ENCODE data around the gene ZNF8. TPM values are rescaled to one million over a fixed set of nuclear protein-coding genes. Genes with fewer than 3 reads are reported as not detected.

The ZNF8 gene
- total and polyA plus RNA-seq, 10 of the 15 experiments (the other 5 are each of a cell fraction or from before 2014, with no cell fraction given) = 0.46 to 5.4 (median 2.6) TPM

- FAIRE-seq (no peak), DNase-seq (ENCODE audit: low read depth, low spot score) (no peak), ATAC-seq (no peak)
- TF ChIP-seq POLR2AphosphoS5 (IDR thresholded peaks at IDR 0.05; ENCODE audit: low read length) (no peak), GABPA (IDR thresholded peaks at IDR 0.05; ENCODE audit: low read depth) (no peak), ZNF274 (IDR thresholded peaks at IDR 0.05; ENCODE audit: insufficient read depth, insufficient read length) (no peak), CHD4 (IDR thresholded peaks at IDR 0.05) (no peak), EED (IDR thresholded peaks at IDR 0.05; ENCODE audit: low read depth) (no peak), TCF7 (IDR thresholded peaks at IDR 0.05; ENCODE audit: borderline replicate concordance) (no peak), CHD2 (IDR thresholded peaks at IDR 0.05; ENCODE audit: borderline replicate concordance, low read depth, low read length) (no peak), SP1 (IDR thresholded peaks at IDR 0.05; ENCODE audit: low read depth, low read length) (no peak), MXI1 (IDR thresholded peaks at IDR 0.05; ENCODE audit: low read depth, low read length) (no peak), FOS (IDR thresholded peaks at IDR 0.05; ENCODE audit: borderline replicate concordance, extremely low read depth, insufficient read length) (no peak), MTA3 (IDR thresholded peaks at IDR 0.05; ENCODE audit: borderline replicate concordance, low read length) (no peak)
- TF ChIP-seq, protein P1, sequence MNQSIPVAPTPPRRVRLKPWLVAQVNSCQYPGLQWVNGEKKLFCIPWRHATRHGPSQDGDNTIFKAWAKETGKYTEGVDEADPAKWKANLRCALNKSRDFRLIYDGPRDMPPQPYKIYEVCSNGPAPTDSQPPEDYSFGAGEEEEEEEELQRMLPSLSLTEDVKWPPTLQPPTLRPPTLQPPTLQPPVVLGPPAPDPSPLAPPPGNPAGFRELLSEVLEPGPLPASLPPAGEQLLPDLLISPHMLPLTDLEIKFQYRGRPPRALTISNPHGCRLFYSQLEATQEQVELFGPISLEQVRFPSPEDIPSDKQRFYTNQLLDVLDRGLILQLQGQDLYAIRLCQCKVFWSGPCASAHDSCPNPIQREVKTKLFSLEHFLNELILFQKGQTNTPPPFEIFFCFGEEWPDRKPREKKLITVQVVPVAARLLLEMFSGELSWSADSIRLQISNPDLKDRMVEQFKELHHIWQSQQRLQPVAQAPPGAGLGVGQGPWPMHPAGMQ (IDR thresholded peaks at IDR 0.05; ENCODE audit: borderline replicate concordance) = no peak
- Histone ChIP-seq H2AFZ (ENCODE audit: control insufficient read depth, low read depth, low read length) (no peak overlapping the region), H3K4me1 (ENCODE audit: control insufficient read depth, insufficient read depth, low read length) (no peaks in the 10 kb centered on the region; the same call in 1 of the 2 replicates), H3K27ac (ENCODE audit: control insufficient read depth, insufficient read depth) (no peak overlapping the region), H3K9ac (ENCODE audit: control insufficient read depth, insufficient read depth, low read length) (no peak overlapping the region), H3K36me3 (ENCODE audit: control insufficient read depth in 2 of 2, insufficient read depth in 2 of 2, low read length in 1 of 2) (peaks cover 8 to 24% of the 10 kb centered on the region in 2 experiments), H3K79me2 (ENCODE audit: control insufficient read depth, insufficient read depth, low read length) (peaks cover 15% of the 10 kb centered on the region), H3K27me3 (replicated peaks in 1 of 2; ENCODE audit: control insufficient read depth in 2 of 2, insufficient read depth in 2 of 2, low read length in 1 of 2) (no peaks in the 10 kb centered on the region), H4K20me1 (ENCODE audit: control insufficient read depth, insufficient read depth) (no peaks in the 10 kb centered on the region), H3K4me3 (no peak overlapping the region), H3K9me3 (replicated peaks; ENCODE audit: control insufficient read depth, insufficient read depth, low read length) (peaks cover 5% of the 10 kb centered on the region; the same call in 2 of the 3 replicates), H3K4me2 (ENCODE audit: control insufficient read depth, insufficient read depth) (no peak overlapping the region)
- intact Hi-C loops (cut with micrococcal nuclease; ENCODE audit: unreplicated experiment) (no loop called here), in situ Hi-C loops (cut with MboI) (no loop called here)
- ChIA-PET POLR2A (interaction anchor here (0.7 kb wide), 1 partner anchor 96 kb away, joined by 9 read pairs; no protein-coding TSS in a partner anchor), SMC1A (ENCODE audit: uncharacterized antibody, unreplicated experiment) (no interaction called here), CTCF (no interaction called here), RAD21 (ENCODE audit: unreplicated experiment) (no interaction called here)
- BruUV-seq (replicated peaks) = no TSS peak
- 98% methylated on average over 7 of the region's 7 CpGs for WGBS (ENCODE audit: insufficient coverage, insufficient replicate concordance, low lambda C conversion rate, missing lambda C conversion rate)
Measured at GRCh38 chr19:58284199-58284598, 5.4 kb downstream of the ZNF8 start.

All from GM12878 (cell line).